IPS-20b (cell line): ENCODE data around the gene HECTD4.
A peak's percentile ranks its signal among the peaks of the same experiment; 100 is the strongest.

Experiments
- H3K27ac ChIP-seq: one replicate; pipeline ENCODE4 v1.5.1; 2013; ENCODE audit warnings: low read length
- H3K27me3 ChIP-seq: 2 replicates; pipeline ENCODE4 v1.6.1; 2013; ENCODE audit warnings: mild to moderate bottlenecking, low read length, inconsistent platforms; ENCODE audit not compliant: insufficient read depth
- H3K36me3 ChIP-seq: 2 replicates; pipeline ENCODE4 v1.6.1; 2013; ENCODE audit warnings: low read depth, mild to moderate bottlenecking, inconsistent platforms, low read length, moderate library complexity; ENCODE audit not compliant: insufficient read depth
- H3K4me1 ChIP-seq: 2 replicates; pipeline ENCODE4 v1.6.1; 2013; ENCODE audit warnings: mild to moderate bottlenecking, control low read depth, inconsistent platforms, low read length, moderate library complexity; ENCODE audit not compliant: insufficient read depth
- H3K4me3 ChIP-seq: 2 replicates; pipeline ENCODE4 v1.5.1; 2013; ENCODE audit warnings: mild to moderate bottlenecking, low read length, inconsistent platforms
- H3K9ac ChIP-seq: 2 replicates; pipeline ENCODE4 v1.6.1; 2013; ENCODE audit warnings: low read depth, mild to moderate bottlenecking, inconsistent platforms, low read length, moderate library complexity
- H3K9me3 ChIP-seq: 2 replicates; pipeline ENCODE4 v1.6.1; 2013; ENCODE audit warnings: mild to moderate bottlenecking, low read depth, low read length, inconsistent platforms; ENCODE audit not compliant: insufficient read depth

Gene HECTD4

DNA sequence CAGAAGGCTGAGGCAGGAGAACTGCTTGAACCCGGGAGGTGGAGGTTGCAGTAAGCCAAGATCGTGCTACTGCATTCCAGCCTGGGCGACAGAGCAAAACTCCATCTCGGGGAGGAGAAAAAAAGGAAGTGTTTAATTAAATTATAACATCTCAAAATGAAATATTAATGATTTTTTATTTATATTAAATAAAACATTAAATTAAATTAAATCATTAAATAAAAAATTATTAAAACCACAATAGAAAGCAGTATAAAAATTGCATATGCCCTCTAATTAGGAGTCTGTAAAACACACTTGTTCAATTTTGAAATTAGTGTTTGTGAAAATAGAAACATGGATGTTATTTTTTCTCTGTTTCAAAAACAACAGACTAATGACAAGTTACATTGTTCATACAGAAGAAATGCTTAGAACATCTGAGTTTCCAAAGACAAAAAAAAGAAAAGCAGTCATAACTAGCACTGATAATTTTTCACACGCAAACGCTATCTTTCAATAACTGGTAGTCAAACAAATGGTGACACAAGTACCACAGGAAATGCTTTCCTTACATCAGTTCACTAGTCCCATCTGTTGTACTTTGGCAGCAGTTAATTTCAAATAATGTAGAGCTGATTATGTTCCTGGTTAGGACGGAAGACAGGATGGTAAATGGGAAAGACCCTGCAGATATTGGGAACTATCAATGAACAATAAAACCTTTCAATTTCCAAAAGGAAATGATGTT, 54.9 kb downstream of the HECTD4 start:
- no peak overlapping the region for H3K4me3 ChIP-seq
- H3K4me1 ChIP-seq = peaks cover 5% of the 10 kb centered on the region; the same call in 1 of the 2 replicates
- no peaks in the 10 kb centered on the region for H3K9me3 ChIP-seq
- no peak overlapping the region for H3K9ac ChIP-seq
- no peaks in the 10 kb centered on the region for H3K27me3 ChIP-seq
- H3K36me3 ChIP-seq = no peaks in the 10 kb centered on the region
- no peak overlapping the region for H3K27ac ChIP-seq

DNA sequence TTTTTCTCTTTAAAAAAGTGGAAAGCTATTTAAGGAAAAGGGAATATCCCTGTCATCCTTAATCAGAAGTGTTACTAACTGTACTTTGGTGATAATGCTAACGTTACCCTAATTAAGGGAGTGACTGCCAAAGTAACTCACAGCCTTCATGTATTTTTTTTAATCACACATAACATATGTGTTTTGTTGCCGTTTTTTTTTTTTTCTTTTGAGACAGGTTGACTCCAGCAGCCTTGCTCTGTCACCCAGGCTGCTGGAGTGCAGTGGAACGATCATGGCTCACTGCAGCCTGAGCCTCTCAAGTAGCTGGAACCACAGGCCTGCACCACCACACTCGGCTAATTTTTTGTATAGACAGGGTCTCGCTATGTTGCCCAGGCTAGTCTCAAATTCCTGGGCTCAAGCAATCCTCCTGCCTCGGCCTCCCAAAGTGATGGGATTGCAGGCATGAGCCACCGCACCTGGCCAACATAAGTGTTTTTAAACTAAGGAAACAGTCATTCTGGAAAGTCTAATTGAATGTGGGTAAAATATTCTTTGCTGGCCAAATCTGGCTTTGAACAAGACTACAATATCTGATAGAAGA, 56.5 kb downstream of the HECTD4 start:
- no peak overlapping the region for H3K27ac ChIP-seq
- H3K4me3 ChIP-seq = no peak overlapping the region
- H3K36me3 ChIP-seq = no peaks in the 10 kb centered on the region

DNA sequence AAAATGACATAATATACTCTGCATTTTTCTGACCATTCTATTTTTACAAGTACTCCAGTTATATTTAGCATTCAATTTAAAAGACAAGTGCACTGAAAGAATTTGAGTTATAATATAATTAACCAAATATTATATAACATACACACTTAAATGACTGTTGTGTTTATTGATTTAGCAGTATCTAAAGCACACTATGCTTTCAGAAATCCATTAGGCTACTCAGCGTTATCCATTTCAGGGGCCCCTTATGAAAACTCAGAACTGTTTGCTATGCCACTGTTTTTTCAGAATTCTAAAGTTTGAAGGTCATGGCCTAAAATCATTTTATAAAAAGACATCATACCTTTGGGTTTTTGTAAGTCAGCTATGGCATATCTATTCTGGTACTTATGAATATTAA, 57.1 kb downstream of the HECTD4 start:
- Histone ChIP-seq H3K27ac (no peak overlapping the region), H3K27me3 (no peaks in the 10 kb centered on the region), H3K9ac (no peak overlapping the region), H3K4me3 (no peak overlapping the region), H3K36me3 (no peaks in the 10 kb centered on the region), H3K9me3 (no peaks in the 10 kb centered on the region), H3K4me1 (peaks cover 15% of the 10 kb centered on the region; the same call in 1 of the 2 replicates)

More for the DNA sequence above, 56.5 kb downstream of the HECTD4 start:
- H3K27me3 ChIP-seq = no peaks in the 10 kb centered on the region
- H3K9ac ChIP-seq = no peak overlapping the region
- no peaks in the 10 kb centered on the region for H3K9me3 ChIP-seq
- peaks cover 15% of the 10 kb centered on the region; the same call in 1 of the 2 replicates for H3K4me1 ChIP-seq

DNA sequence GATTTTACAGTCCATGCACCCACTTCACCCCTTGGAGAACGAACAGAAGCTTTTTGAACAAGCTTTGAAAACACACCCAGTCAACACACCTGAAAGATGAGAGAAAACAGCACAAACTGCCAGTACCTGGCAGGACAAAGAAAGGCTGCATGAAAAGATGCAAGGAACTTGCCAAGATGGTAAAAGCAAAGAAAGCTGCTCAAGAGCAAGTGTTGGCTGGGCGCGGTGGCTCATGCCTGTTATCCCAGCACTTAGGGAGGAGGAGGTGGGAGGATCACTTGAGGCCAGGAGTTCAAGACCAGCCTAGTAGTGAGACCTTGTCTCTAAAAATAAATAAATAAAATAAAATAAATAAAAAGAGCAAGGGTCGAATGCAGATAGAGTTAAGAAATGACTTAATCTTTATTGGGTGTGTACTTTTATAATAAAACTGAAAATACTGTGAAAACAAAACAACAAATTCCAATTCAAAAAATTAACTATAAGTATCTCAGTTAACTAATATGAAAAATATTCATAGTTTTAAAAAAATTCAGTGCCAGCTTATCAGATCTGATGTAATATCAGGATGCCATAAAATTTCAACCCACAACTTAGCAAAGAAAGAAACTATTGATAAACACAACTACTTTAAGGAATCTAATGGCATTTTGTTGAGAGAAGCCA, 59.2 kb downstream of the HECTD4 start:
- H3K4me3 ChIP-seq = no peak overlapping the region
- no peak overlapping the region for H3K27ac ChIP-seq

DNA sequence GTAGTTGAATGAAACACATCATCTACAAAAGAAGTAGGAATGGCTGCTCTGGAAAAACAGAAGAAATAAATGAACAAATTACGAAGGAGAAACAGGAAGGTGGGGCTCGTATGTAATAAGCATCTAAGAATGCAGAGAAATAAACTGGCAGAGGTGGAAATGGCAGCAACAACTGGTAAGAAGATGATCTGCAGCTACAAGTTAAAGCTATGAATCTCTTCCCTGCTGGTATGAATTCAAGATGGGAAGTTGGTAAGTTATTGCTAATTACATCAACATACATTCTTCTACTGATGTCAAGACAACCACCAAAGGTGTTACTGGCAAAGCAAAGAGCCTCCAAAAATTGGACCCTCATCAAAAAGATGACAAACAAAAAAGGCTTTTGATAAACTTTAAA, 59.8 kb downstream of the HECTD4 start:
- Histone ChIP-seq H3K27ac (no peak overlapping the region), H3K4me3 (no peak overlapping the region), H3K27me3 (no peaks in the 10 kb centered on the region), H3K9ac (no peak overlapping the region), H3K4me1 (peaks cover 15% of the 10 kb centered on the region; the same call in 1 of the 2 replicates), H3K36me3 (peaks cover 11% of the 10 kb centered on the region; the same call in 1 of the 2 replicates), H3K9me3 (no peaks in the 10 kb centered on the region)

More for the DNA sequence above, 59.2 kb downstream of the HECTD4 start:
- Histone ChIP-seq H3K36me3 (peaks cover 11% of the 10 kb centered on the region; the same call in 1 of the 2 replicates), H3K27me3 (no peaks in the 10 kb centered on the region), H3K9ac (no peak overlapping the region), H3K9me3 (no peaks in the 10 kb centered on the region), H3K4me1 (peaks cover 15% of the 10 kb centered on the region; the same call in 1 of the 2 replicates)

DNA sequence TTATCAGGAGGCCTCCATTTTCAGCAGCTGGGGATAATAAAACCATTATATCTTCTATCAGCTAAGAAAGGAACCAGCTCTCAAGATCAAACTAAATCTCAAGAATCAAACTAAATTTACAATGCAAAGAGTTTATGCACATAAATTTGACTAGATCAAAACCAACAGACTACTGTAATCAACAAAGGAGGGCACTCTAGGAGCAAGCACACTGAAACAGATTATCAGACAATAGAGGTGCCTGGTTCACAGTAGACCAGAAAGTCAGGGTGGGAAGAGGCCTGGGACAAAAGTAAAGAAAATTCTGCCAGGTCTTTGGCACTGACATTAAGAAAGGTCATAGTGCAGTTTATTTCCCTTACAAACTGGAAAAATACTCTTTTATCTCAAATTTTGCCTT, 61.0 kb downstream of the HECTD4 start:
- Histone ChIP-seq H3K4me1 (peaks cover 15% of the 10 kb centered on the region; the same call in 1 of the 2 replicates), H3K9ac (0 out of 2 replicates have a peak overlapping the region, but pooled peaks have one; percentile 0), H3K9me3 (no peaks in the 10 kb centered on the region), H3K27me3 (no peaks in the 10 kb centered on the region), H3K36me3 (peaks cover 11% of the 10 kb centered on the region; the same call in 1 of the 2 replicates), H3K27ac (no peak overlapping the region), H3K4me3 (no peak overlapping the region)

DNA sequence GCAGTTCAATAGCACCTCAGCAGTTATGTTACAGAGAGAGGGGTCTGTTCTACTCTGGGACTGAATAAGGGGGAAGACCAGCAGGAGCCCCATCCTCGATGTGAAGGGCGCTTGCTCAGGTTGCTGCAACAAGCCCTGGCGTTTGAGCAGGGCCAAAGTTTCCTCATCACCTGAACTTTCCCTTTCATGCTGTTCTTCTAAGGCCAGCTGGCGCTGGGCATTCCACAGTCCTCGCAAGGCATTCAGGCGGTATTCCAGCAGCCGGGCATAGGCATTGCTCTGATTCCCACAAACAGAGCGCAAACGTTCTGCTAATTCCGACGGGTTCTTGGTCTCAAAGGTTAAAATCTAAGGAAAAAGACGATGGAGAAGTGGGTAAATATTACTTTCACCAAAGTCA, 62.8 kb downstream of the HECTD4 start:
- peaks cover 15% of the 10 kb centered on the region; the same call in 1 of the 2 replicates for H3K4me1 ChIP-seq
- H3K27ac ChIP-seq = no peak overlapping the region
- H3K27me3 ChIP-seq = no peaks in the 10 kb centered on the region
- H3K9me3 ChIP-seq = no peaks in the 10 kb centered on the region
- H3K36me3 ChIP-seq = peaks cover 13% of the 10 kb centered on the region; the same call in 1 of the 2 replicates
- no peak overlapping the region for H3K9ac ChIP-seq
- H3K4me3 ChIP-seq = no peak overlapping the region

DNA sequence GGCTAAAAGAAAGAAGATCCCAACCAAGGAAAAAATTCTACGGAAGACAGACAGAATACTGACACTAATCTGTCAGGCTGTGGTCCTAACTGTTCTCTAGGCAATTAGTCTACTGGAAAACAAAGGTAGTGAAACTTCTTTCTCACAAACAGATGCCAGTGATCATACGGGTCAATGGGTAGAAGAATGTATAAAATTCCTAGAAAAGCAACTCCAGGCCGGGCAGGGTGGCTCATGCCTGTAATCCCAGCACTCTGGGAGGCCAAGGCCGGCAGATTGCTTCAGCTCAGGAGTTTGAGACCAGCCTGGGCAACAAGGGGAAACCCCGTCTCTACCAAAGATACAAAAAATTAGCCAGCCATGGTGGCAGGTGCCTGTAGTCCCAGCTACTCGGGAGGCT, 64.8 kb downstream of the HECTD4 start:
- no peak overlapping the region for H3K9ac ChIP-seq
- peaks cover 11% of the 10 kb centered on the region; the same call in 1 of the 2 replicates for H3K4me1 ChIP-seq
- no peak overlapping the region for H3K4me3 ChIP-seq
- no peaks in the 10 kb centered on the region for H3K9me3 ChIP-seq
- no peak overlapping the region for H3K27ac ChIP-seq
- peaks cover 24% of the 10 kb centered on the region for H3K36me3 ChIP-seq
- no peaks in the 10 kb centered on the region for H3K27me3 ChIP-seq

DNA sequence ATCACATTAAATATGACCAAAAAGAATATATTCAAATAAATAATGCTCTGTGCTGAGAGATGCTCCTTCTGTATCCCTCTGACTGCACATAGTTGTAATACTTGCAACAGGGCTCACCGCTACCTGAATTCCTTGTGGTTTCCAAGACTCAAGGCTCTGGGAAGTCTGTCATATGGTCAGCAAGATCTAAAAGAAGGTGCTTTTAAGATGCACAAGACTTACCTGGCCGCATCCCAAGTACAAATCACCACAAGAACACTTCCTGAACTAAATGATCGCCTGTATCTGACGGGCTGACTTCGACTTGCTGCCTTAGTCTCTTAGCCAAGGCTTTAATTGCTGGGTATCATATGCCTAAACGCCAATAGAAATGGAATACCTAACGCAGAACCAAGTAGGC, 67.2 kb downstream of the HECTD4 start:
- no peak overlapping the region for H3K9ac ChIP-seq
- H3K4me1 ChIP-seq = no peaks in the 10 kb centered on the region
- no peaks in the 10 kb centered on the region for H3K9me3 ChIP-seq
- no peaks in the 10 kb centered on the region for H3K27me3 ChIP-seq
- peaks cover 28% of the 10 kb centered on the region for H3K36me3 ChIP-seq
- H3K4me3 ChIP-seq = no peak overlapping the region
- no peak overlapping the region for H3K27ac ChIP-seq

DNA sequence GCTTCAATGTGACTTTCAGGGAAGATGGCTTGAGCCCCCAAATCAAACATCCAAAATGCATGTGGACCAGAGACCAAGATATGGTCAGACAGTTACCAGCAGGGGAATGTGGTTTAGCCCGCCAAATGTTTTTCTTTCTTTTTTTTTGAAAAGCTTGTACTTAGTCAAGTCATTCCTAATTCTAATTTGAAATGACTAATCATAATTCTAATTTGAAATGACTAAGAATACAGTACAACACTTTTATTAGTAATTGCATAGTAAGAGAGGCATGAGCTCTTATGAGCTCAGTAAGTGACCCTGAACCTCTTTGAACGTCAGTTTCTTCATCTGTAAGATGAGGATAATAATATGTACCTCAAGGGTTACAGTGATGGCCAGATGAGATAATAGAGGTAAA, 72.4 kb downstream of the HECTD4 start:
- H3K9ac ChIP-seq = no peak overlapping the region

DNA sequence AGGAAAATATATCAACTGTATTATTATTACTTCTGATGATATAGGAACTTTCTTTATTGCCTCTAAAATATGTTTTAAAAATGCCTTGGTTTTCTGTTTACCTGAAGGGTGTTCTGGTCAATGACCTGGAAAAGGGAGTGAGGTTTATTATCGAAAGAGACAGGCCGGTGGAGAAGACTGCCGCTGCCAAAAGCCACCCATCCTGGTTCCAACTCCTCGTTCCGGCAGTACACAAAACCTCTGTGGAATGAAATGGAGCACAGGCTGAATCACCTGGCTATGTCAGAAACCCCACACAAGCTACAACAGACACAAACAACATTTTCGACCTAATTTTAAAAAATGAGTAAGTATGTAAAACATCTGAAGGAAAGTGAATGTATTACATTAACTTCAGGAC, 73.6 kb downstream of the HECTD4 start:
- Histone ChIP-seq H3K9ac (no peak overlapping the region), H3K27me3 (no peaks in the 10 kb centered on the region), H3K4me3 (no peak overlapping the region), H3K36me3 (peaks cover 30% of the 10 kb centered on the region), H3K9me3 (no peaks in the 10 kb centered on the region), H3K4me1 (no peaks in the 10 kb centered on the region), H3K27ac (no peak overlapping the region)

More for the DNA sequence above, 72.4 kb downstream of the HECTD4 start:
- Histone ChIP-seq H3K4me1 (no peaks in the 10 kb centered on the region), H3K9me3 (no peaks in the 10 kb centered on the region), H3K36me3 (peaks cover 38% of the 10 kb centered on the region), H3K4me3 (no peak overlapping the region), H3K27me3 (no peaks in the 10 kb centered on the region), H3K27ac (no peak overlapping the region)
